ENCODE results near the gene ZNF438.

The ZNF438 gene

GRCh38 chr10:30850776-30851175 lies 180.9 kb downstream of the ZNF438 start:
- no peak for DNase-seq (ENCODE audit: extremely low read depth, low read depth)
- TF ChIP-seq CTCF (IDR thresholded peaks at IDR 0.05; ENCODE audit: low read depth, low read length) = no peak

GRCh38 chr10:30849231-30850035 lies 182.2 kb downstream of the ZNF438 start:
- no peak for TF ChIP-seq CTCF (IDR thresholded peaks at IDR 0.05; ENCODE audit: low read depth, low read length)
- no peak for DNase-seq (ENCODE audit: extremely low read depth, low read depth)

GRCh38 chr10:30848396-30849032 lies 183.2 kb downstream of the ZNF438 start:
- no peak for DNase-seq (ENCODE audit: extremely low read depth, low read depth)
- no peak for TF ChIP-seq CTCF (IDR thresholded peaks at IDR 0.05; ENCODE audit: low read depth, low read length)

GRCh38 chr10:30847642-30848041 lies 184.0 kb downstream of the ZNF438 start:
- DNase-seq (ENCODE audit: extremely low read depth, low read depth) = no peak
- TF ChIP-seq CTCF (IDR thresholded peaks at IDR 0.05; ENCODE audit: low read depth, low read length) = no peak

- no peak for TF ChIP-seq CTCF (IDR thresholded peaks at IDR 0.05; ENCODE audit: low read depth, low read length)
Measured at GRCh38 chr10:30847199-30847598, 184.5 kb downstream of the ZNF438 start.

GRCh38 chr10:30846710-30847109 lies 185.0 kb downstream of the ZNF438 start:
- TF ChIP-seq CTCF (IDR thresholded peaks at IDR 0.05; ENCODE audit: low read depth, low read length) = no peak
- DNase-seq (ENCODE audit: extremely low read depth, low read depth) = no peak

More at GRCh38 chr10:30847199-30847598, 184.5 kb downstream of the ZNF438 start:
- no peak for DNase-seq (ENCODE audit: extremely low read depth, low read depth)

- no peak for DNase-seq (ENCODE audit: extremely low read depth, low read depth)
- no peak for TF ChIP-seq CTCF (IDR thresholded peaks at IDR 0.05; ENCODE audit: low read depth, low read length)
Measured at GRCh38 chr10:30842894-30843293, 188.8 kb downstream of the ZNF438 start.
